CD14-positive monocyte (primary cell): Measurements from ENCODE around the gene AGGF1. TPM values are rescaled to one million over a fixed set of nuclear protein-coding genes. Genes with fewer than 3 reads are reported as not detected.
"Not testable (repeated sequence)": the region's sequence is repeated elsewhere in the genome, so short reads cannot be mapped to it uniquely, and the experiment has no call there.

ENCODE experiments used
- DNase-seq, 3 donors: peaks; one replicate each; pipeline ENCODE4 v3.0.0-alpha.2; 2011 to 2022
- H2AFZ ChIP-seq: 2 replicates; pipeline ENCODE4 v1.6.0; 2012; ENCODE audit warnings: mild to moderate bottlenecking, low read depth, low read length, inconsistent platforms; ENCODE audit not compliant: insufficient read depth, poor library complexity, severe bottlenecking
- H3K27ac ChIP-seq, 2 donors: 1 replicate in 1 of 2; 2 replicates in 1 of 2; pipeline ENCODE4 v1.5.1; 2012 to 2013; ENCODE audit warnings: low read length in 2 of 2, control low read depth in 1 of 2, inconsistent platforms in 1 of 2, low read depth in 1 of 2, mild to moderate bottlenecking in 1 of 2
- H3K27me3 ChIP-seq, 2 donors: one replicate each; pipeline versions ENCODE4 v1.6.0 to v1.6.1; 2011 to 2013; ENCODE audit warnings: low read length in 2 of 2; ENCODE audit not compliant: control insufficient read depth in 2 of 2, insufficient read depth in 2 of 2
- H3K36me3 ChIP-seq, 2 donors: replicated peaks in 1 of 2; 1 replicate in 1 of 2; 2 replicates in 1 of 2; pipeline versions ENCODE4 v1.5.1 to v1.6.1; 2012 to 2013; ENCODE audit warnings: low read length in 2 of 2, control low read depth in 1 of 2, inconsistent platforms in 1 of 2, mild to moderate bottlenecking in 1 of 2; ENCODE audit not compliant: insufficient read depth in 2 of 2, control insufficient read depth in 1 of 2
- H3K4me1 ChIP-seq, 2 donors: 1 replicate in 1 of 2; 2 replicates in 1 of 2; pipeline versions ENCODE4 v1.5.1 to v1.6.1; 2012 to 2013; ENCODE audit warnings: low read length in 2 of 2, control low read depth in 1 of 2, inconsistent platforms in 1 of 2, mild to moderate bottlenecking in 1 of 2, moderate library complexity in 1 of 2; ENCODE audit not compliant: insufficient read depth in 2 of 2, control insufficient read depth in 1 of 2
- H3K4me2 ChIP-seq: replicated peaks from 2 replicates; pipeline ENCODE3; 2012; ENCODE audit warnings: low read length, moderate library complexity, mild to moderate bottlenecking; ENCODE audit not compliant: poor library complexity, severe bottlenecking; ENCODE audit errors: extremely low read depth
- H3K4me3 ChIP-seq, 3 experiments: fragments of 200-600 bp in 1 of 3; sonication (generic) in 1 of 3; replicated peaks in 1 of 3; 1 replicate in 2 of 3; 2 replicates in 1 of 3; pipeline ENCODE4 v1.5.1; 2011 to 2013; ENCODE audit warnings: low read length in 3 of 3, mild to moderate bottlenecking in 3 of 3, control low read depth in 2 of 3, low read depth in 2 of 3, inconsistent platforms in 1 of 3, moderate library complexity in 1 of 3
- H3K79me2 ChIP-seq: 2 replicates; pipeline ENCODE4 v1.6.0; 2012; ENCODE audit warnings: mild to moderate bottlenecking, control low read depth, inconsistent platforms, low read length, moderate library complexity; ENCODE audit not compliant: insufficient read depth
- H3K9ac ChIP-seq: 2 replicates; pipeline ENCODE4 v1.6.0; 2017; ENCODE audit warnings: low read length, mild to moderate bottlenecking; ENCODE audit not compliant: insufficient read depth, poor library complexity, severe bottlenecking
- H3K9me3 ChIP-seq, 2 donors: replicated peaks in 1 of 2; 1 replicate in 1 of 2; 2 replicates in 1 of 2; pipeline versions ENCODE4 v1.5.1 to v1.6.1; 2012 to 2013; ENCODE audit warnings: low read length in 2 of 2, control low read depth in 1 of 2; ENCODE audit not compliant: control insufficient read depth in 1 of 2, insufficient read depth in 1 of 2
- H4K20me1 ChIP-seq: 2 replicates; pipeline ENCODE4 v1.6.0; 2012; ENCODE audit warnings: mild to moderate bottlenecking, low read length, control low read depth, moderate library complexity; ENCODE audit not compliant: insufficient read depth
- H3K27ac Mint-ChIP-seq, 7 donors: one replicate each; pipeline ENCODE4 v1.8.0; 2020; ENCODE audit warnings: mild to moderate bottlenecking in 7 of 7, mixed read lengths in 7 of 7, moderate library complexity in 6 of 7, inconsistent platforms in 2 of 7
- H3K27me3 Mint-ChIP-seq, 3 donors: one replicate each; pipeline ENCODE4 v1.8.0; 2021 to 2022; ENCODE audit warnings: low read depth in 3 of 3, mild to moderate bottlenecking in 3 of 3, mixed read lengths in 3 of 3, moderate library complexity in 3 of 3, inconsistent platforms in 1 of 3
- H3K36me3 Mint-ChIP-seq, 2 donors: one replicate each; pipeline ENCODE4 v1.8.0; 2020; ENCODE audit warnings: mixed read lengths in 2 of 2, inconsistent platforms in 1 of 2, mild to moderate bottlenecking in 1 of 2
- H3K4me1 Mint-ChIP-seq: one replicate; pipeline ENCODE4 v1.8.0; 2020; ENCODE audit warnings: mild to moderate bottlenecking, mixed read lengths
- H3K4me3 Mint-ChIP-seq, 2 donors: one replicate each; pipeline ENCODE4 v1.8.0; 2020; ENCODE audit warnings: mild to moderate bottlenecking in 2 of 2, mixed read lengths in 2 of 2, moderate library complexity in 1 of 2
- H3K9me3 Mint-ChIP-seq, 7 donors: one replicate each; pipeline ENCODE4 v1.8.0; 2020 to 2022; ENCODE audit warnings: mixed read lengths in 7 of 7, mild to moderate bottlenecking in 6 of 7, moderate library complexity in 6 of 7, inconsistent platforms in 2 of 7
- CTCF ChIP-seq: fragments of 200-600 bp; IDR thresholded peaks from one replicate; pipeline ENCODE4 v1.8.0; 2022; ENCODE audit warnings: antibody characterized with exemption, mild to moderate bottlenecking
- WGBS: methylation state at CpG from one replicate; pipeline ENCODE4 v1.1.5; 2013; ENCODE audit warnings: missing lambda C conversion rate; ENCODE audit not compliant: insufficient coverage; 5-methylcytosine and 5-hydroxymethylcytosine counted together
- intact Hi-C, 2 donors: fragments of 100-400 bp; cut with micrococcal nuclease; formaldehyde crosslinking; loops; one replicate each; pipeline versions ENCODE4 v1.15.0 to v1.15.1; 2023
- polyA plus RNA-seq, 3 donors: library from polyadenylated mRNA; depleted of rRNA in 1 of 3; unstranded in 2 of 3; stranded (reverse) in 1 of 3; fragments of 300-500 nt in 2 of 3; fragments of >200 nt in 1 of 3; fragmentation: Illumina TruSeq in 2 of 3; gene quantifications; 1 replicate in 2 of 3; 2 replicates in 1 of 3; pipeline ENCODE4 v1.2.3, GENCODE V29; 2012 to 2021

Gene AGGF1
- polyA plus RNA-seq, 3 donors, result 8.0 to 21.9 (median 13.0) TPM

- H4K20me1 ChIP-seq, result no peaks in the 10 kb centered on the region
- DNase-seq, result no peak
- no peaks in the 10 kb centered on the region for H3K27me3 ChIP-seq
- TF ChIP-seq CTCF, result no peak
- intact Hi-C loops, result no loop called here
- Mint-ChIP-seq H3K36me3 (no peaks in the 10 kb centered on the region), H3K4me3 (no peak overlapping the region), H3K27ac (peak overlapping the region in 1 of 7 donors; percentile 3), H3K27me3 (peaks cover 0 to 2% (median 1%) of the 10 kb centered on the region in 3 donors), H3K4me1 (peaks cover 2% of the 10 kb centered on the region), H3K9me3 (peaks cover 0 to 4% (median 0%) of the 10 kb centered on the region in 7 donors)
- H3K4me3 ChIP-seq, result no peak overlapping the region
- H3K9me3 ChIP-seq, result no peaks in the 10 kb centered on the region
- no peak overlapping the region for H2AFZ ChIP-seq
- H3K79me2 ChIP-seq, result no peaks in the 10 kb centered on the region
- H3K36me3 ChIP-seq, result no peaks in the 10 kb centered on the region
- no peaks in the 10 kb centered on the region for H3K4me1 ChIP-seq
- no peak overlapping the region for H3K27ac ChIP-seq
- no peak overlapping the region for H3K4me2 ChIP-seq
- 60% methylated on average over 4 of the region's 6 CpGs for WGBS
- no peak overlapping the region for H3K9ac ChIP-seq
These were observed 43.2 kb upstream of the AGGF1 start for GRCh38 chr5:76986825-76987526.

DNA sequence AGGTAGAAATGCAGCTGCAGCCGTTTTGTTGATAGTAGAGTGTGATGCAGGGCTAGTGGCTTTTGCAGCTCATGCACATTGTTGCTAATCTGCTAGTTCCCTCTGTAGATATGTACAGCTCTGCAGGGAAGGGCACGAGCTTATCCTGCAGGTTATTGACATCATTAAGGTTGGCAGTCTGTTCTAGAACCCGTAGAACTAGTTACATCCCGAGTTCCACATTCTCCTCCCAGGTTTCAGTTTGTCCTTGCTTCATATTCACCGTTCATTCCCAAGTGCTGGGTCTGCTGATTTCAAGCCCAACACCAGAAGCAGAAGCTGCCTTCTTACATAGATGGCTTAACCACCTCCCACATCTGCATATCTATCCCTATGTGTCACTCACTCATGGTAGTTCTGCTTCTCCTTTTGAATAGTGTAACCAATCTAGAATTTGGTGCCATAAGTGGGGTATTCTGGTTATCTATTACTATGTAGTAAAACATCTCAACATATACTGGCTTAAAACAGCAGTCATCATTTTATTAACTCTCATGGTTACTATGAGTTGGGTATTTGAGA, 39.2 kb upstream of the AGGF1 start:
- no peak for TF ChIP-seq CTCF
- no peaks in the 10 kb centered on the region for H3K79me2 ChIP-seq
- no peaks in the 10 kb centered on the region for H4K20me1 ChIP-seq
- H3K27ac ChIP-seq, result no peak overlapping the region
- no peak overlapping the region for H3K9ac ChIP-seq
- no peak overlapping the region for H2AFZ ChIP-seq
- no peaks in the 10 kb centered on the region for H3K27me3 ChIP-seq
- H3K4me3 ChIP-seq, result no peak overlapping the region
- WGBS, result 74% methylated on average over 4 of the region's 5 CpGs
- no peaks in the 10 kb centered on the region for H3K9me3 ChIP-seq
- peak; percentile 1 to 8 (median 8) for DNase-seq
- peaks cover 0 to 4% (median 1%) of the 10 kb centered on the region in 3 donors for H3K27me3 Mint-ChIP-seq
- H3K36me3 Mint-ChIP-seq, result no peaks in the 10 kb centered on the region
- no peaks in the 10 kb centered on the region for H3K36me3 ChIP-seq
- H3K4me2 ChIP-seq, result no peak overlapping the region
- H3K9me3 Mint-ChIP-seq, result peaks cover 0 to 4% (median 0%) of the 10 kb centered on the region in 7 donors
- H3K4me3 Mint-ChIP-seq, result no peak overlapping the region
- H3K27ac Mint-ChIP-seq, result no peak overlapping the region
- intact Hi-C loops, result no loop called here
- no peaks in the 10 kb centered on the region for H3K4me1 ChIP-seq
- peaks cover 2% of the 10 kb centered on the region for H3K4me1 Mint-ChIP-seq

DNA sequence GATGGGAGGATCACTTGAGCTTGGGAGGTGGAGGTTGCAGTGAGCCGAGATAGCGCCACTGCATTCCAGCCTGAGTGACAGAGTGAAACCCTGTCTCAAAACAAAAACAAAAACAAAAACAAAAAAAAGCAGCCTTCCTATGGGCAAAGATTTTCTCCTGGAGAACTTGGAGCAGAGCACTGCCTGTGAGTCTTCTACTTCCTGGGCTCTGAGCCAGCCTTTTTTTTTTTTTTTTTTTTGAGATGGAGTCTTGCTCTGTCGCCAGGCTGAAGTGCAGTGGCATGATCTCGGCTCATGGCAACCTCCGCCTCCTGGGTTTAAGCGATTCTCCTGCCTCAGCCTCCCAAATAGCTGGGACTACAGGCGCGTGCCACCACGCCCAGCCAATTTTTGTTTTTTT, 36.8 kb upstream of the AGGF1 start:
- DNase-seq, H2AFZ ChIP-seq, intact Hi-C loops, H3K27ac Mint-ChIP-seq, H3K9ac ChIP-seq, H3K36me3 Mint-ChIP-seq, H3K4me1 Mint-ChIP-seq, H3K4me3 Mint-ChIP-seq, H4K20me1 ChIP-seq, H3K9me3 Mint-ChIP-seq, H3K36me3 ChIP-seq, H3K27ac ChIP-seq, H3K9me3 ChIP-seq, H3K27me3 Mint-ChIP-seq, H3K4me1 ChIP-seq, H3K4me2 ChIP-seq, H3K4me3 ChIP-seq, H3K27me3 ChIP-seq, H3K79me2 ChIP-seq: not testable (repeated sequence)
- WGBS, result no CpG with 5 or more reads among the region's 9 CpGs
